Kidney capillary endothelial cell (primary cell): ENCODE data around the gene LAMA5.
"Not testable (repeated sequence)": the region's sequence is repeated elsewhere in the genome, so short reads cannot be mapped to it uniquely, and the experiment has no call there.

ENCODE experiments used
- DNase-seq: peaks from one replicate; pipeline ENCODE4 v3.0.0-alpha.2; 2018; ENCODE audit warnings: low spot score

LAMA5 gene

DNA sequence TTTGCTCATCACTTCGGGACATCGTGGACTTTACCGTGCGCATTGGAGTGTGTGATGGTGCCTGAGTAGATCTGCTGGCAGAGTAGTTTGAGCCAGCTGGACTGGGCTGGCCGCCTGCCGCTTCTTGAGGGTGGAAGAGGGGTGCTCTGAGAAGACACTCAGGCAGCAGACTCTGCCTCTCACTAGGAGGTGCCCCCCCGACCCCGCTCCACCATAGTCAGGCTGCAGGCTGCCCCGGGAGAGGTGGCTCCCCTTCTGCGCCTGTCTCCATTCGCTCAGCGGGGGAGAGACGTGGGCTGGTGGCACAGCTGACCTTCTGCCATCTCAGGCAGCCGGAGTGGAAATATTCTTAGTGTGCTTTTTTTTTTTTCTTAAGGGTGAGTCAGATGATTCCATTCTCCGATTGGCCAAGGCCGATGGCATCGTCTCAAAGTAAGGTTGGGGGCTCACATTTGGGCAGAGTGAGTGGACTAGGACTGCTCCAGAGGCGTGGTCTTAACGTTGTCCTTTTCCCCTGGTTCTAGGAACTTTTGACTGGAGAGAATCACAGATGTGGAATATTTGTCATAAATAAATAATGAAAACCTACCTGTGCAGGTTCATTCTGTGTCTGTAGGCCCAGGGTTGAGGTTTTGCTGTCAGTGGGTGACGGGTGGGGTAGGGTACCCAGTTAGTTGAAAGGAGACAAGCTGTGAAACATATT is 21.0 kb upstream of the LAMA5 start:
- no peak for DNase-seq

- no peak for DNase-seq
Measured at GRCh38 chr20:62387219-62387913, 20.3 kb upstream of the LAMA5 start.

- DNase-seq, result peak; percentile 89
Measured at GRCh38 chr20:62386383-62387218, 19.5 kb upstream of the LAMA5 start, which contains the start of gene RPS21. RPS21 (plus strand) TSS chr20:62387103; CDS start chr20:62387339, 236 bp downstream.

GRCh38 chr20:62382306-62383198 is 15.4 kb upstream of the LAMA5 start:
- DNase-seq, result no peak

DNA sequence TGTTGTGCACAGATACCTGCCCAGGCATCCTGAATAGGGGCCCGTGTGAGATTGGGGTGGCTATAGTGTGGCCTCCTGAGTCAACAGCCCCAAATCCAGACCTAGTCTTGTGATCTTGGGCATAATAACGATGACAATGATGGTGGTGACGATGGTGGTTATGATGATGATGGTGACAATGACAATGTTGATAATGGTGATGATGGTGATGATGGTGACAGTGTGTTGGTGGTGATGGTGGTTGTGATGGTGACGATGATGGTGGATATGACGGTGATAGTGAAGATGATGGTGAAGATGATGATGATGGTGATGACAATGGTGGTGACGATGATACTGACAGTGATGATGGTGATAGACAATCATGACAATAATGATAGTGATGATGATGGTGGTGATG is 14.7 kb upstream of the LAMA5 start:
- DNase-seq, result no peak

DNA sequence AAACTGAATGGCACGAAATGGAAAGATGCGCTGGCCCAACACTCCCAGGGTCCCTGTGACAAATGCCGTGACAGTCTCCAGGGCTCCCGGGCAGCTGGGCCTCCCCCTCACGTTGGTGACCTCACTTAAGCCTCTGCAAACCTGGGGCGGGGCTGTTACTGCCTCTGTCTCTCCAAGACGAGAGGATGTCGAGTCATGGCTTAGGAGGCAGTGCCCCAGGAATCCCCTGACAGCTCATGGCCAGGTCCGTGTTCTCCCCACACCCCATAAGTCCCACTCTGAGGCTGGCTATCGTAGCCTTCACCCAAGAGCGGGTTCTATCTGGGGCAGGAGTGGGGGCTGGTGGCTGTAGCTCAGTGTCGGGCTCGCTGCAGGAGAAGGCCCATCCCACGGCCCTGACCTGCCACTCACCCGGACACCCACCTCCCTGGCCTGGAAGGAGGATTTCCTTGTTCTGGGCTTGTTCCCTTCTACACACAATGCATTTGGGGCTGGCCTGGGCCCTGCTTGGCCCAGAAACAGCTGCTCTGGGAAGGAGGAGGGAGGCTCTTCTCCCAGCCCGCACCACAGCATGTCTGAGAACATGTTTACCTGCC is 14.2 kb upstream of the LAMA5 start:
- no peak for DNase-seq

GRCh38 chr20:62378215-62378614 is 11.1 kb upstream of the LAMA5 start:
- no peak for DNase-seq

GRCh38 chr20:62377615-62378178 is 10.6 kb upstream of the LAMA5 start:
- DNase-seq, result no peak

- no peak for DNase-seq
Measured at GRCh38 chr20:62377064-62377461, 10.0 kb upstream of the LAMA5 start.

DNA sequence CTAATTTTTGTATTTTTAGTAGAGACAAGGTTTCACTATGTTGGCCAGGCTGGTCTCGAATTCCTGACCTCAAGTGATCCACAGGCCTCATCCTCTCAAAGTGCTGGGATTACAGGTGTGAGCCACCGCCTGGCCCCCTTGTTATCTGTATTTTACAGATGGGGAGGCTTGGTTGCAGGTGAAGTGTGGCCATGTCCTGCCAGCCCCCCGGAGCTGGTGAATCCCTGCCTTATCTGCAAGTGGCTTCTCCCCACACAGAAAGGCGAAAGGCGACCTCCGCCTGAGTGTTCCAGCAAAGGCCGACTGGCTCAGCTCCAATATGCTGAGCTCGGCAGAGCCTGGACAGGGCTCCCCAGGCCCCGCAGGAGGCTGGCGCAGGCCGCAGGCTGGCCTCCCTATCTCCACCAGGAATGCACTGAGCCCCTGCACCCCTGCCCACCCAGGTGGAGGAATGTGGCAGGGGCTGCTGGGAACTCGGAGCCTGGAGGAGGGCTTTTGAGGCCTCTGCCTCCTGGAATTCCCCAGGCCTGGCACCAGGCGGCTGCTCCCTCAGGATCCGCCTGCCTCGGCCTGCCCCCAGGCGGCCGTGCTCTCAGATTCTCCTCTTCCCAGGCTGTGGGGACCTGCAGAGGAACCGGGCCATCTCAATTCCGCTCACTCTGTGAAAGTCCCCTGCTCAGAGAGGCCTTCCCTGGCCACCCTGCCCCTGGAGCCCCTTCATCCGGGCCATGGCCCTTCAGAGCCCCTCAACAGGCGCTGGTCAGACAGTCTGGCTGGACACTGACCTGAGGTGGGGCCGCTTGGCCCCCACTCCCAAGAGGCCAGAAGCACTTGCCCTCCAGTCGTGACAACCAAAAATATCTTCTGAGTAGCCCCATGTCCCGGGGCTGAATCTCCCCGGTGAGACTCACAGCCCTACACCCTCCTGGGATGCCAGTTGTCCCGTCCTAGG is 9.3 kb upstream of the LAMA5 start:
- no peak for DNase-seq

DNA sequence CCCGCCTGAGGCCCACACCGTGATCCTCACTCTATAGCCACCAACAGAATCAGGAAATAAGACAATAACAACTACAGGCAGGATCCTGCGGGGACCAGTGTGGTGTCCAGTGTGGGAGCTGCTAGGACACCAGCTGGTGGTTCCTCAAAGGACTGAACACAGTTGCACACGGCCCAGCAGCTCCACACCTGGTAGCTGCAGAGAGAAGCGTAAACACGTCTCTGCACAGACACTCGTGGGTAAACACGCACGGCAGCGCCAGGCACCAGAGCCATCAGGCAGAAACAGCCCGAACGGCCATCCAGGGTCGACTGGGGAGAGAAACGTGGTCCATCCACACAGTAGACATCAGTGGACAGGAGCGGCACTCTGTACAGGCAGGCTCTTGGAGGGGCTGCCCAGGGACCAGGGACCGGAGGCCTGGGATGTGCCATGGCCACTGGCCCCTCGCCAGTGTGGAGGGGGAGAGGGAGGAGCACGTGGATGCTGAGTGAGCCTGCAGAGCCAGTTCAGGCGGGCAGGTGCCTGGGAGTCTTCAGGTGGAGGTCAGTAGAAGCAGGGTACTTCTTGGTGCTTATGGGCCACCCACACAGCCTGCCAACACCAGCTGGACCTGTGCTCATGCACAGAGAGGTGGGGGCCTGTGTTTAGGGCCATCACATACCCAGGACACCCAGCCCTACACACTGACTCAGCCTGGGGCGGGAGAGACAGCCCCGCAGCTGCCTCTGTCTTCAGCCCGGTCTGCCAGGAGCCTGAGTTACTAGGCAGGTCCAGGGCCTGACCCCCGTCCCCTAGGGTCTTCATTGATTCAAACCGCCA is 7.4 kb upstream of the LAMA5 start:
- DNase-seq, result no peak

DNA sequence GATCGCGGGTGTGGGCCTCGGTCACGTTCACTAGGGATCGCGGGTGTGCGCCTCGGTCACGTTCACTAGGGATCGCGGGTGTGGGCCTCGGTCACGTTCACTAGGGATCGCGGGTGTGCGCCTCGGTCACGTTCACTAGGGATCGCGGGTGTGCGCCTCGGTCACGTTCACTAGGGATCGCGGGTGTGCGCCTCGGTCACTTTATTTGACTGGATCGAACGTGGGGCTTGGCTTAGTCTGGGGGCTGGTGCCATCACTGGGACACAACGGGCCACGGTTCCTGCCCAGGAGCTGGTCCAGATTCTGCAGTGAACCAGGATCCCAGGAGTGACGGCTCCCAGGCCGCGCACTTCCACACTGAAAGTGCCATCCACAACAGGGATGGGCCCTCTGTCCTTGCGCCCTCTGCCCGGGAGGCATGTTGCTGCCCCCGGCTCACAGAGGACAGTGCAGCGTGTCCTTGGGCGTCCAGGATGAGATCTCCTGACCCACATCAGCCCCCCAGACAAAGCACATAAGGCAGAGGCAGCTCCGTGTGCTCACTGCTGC is 6.6 kb upstream of the LAMA5 start:
- DNase-seq, result not testable (repeated sequence)

DNA sequence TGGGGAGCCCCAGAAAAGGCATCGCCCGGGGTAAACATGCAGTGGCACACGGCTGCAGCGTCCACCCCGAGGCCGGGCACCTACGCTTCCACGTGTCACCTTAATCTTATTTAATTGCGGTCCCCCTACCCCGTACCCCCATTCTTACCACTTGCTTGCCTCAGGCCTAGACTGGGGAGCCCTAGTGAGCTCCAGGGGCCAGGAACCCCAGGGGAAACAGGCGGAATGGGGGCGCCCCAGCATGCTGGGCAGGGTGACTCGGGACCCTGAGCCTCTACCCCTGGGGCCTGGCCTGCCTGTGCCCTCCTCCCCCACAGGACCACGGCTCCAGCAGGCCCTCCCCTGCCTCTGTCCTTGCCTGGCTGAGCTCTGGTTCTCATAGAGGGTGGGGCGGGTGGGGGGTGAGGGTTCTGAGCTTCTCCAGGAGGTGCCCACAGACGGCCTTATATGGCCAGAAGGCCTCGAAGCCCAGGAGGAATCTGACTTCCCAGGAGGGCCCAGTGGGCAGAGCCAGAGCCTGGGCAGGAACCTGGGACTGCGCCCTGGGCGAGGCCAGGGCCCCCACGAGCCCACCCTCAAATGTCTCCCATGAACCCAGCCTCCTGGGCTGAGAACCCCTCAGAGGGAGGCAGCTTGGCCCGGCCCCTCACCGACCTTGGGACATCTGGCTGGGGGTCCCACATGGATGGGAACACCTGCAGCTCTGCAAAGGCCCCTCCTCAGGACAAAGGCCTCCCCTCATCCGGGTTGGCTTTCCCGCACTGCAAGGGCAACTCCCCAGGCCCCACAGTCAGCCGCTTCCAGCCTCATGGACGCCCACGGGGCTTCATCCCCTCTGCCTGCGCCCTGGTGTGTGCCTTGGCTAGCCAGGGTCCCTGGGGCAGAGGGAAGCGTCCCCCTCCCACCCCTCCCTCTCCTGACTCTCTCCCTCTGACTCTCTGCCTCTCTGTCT is 5.2 kb upstream of the LAMA5 start:
- no peak for DNase-seq

GRCh38 chr20:62371588-62372041 is 4.5 kb upstream of the LAMA5 start:
- DNase-seq, result no peak

- DNase-seq, result no peak
Measured at GRCh38 chr20:62370807-62371587, 3.9 kb upstream of the LAMA5 start.

DNA sequence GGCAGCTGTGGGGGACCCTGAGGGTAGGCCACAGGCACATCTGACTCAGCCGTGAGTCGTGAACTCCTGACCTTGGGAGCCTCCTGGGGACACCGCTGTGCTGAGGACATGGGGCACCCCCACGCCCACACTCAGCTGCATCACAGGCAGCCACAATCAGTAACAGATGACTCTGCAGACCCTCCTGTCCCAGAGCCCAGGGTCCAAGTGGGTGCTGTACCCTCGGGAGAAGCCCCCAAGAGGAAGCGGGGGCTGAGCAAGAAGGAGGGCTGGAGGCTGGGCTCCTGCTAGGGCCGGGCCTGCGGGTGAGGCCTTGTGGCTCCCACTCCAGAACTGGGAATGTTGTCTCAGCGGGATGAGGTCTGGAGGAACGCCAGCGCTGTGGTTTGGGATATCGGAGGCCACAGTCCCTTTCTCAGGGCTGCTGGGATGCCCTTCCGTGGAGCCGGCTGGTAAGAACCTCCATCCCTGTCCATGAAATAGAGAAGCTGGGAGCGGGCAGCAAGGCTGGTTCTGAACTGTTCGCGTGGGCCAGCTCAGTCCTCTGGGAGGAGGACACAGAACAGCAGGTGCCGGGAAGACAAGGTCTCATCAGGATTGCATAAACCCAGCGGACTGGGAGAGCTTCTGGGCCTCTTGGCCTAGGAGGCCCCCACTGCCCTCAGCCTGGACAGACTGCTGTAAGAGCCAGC is 3.1 kb upstream of the LAMA5 start:
- DNase-seq, result no peak
